BLaER1 (cell line): ENCODE data around the gene FRG2C.
"Not testable (repeated sequence)": the region's sequence is repeated elsewhere in the genome, so short reads cannot be mapped to it uniquely, and the experiment has no call there.

Experiments used
- H3K27ac ChIP-seq: shearing (Covaris generic); formaldehyde crosslinking; 2 replicates; pipeline ENCODE4 v1.8.1; 2022
- H3K27me3 ChIP-seq: shearing (Covaris generic); formaldehyde crosslinking; 2 replicates; pipeline ENCODE4 v1.8.1; 2022
- H3K36me3 ChIP-seq: shearing (Covaris generic); formaldehyde crosslinking; 2 replicates; pipeline ENCODE4 v1.8.1; 2022
- H3K4me1 ChIP-seq: shearing (Covaris generic); formaldehyde crosslinking; 2 replicates; pipeline ENCODE4 v1.8.1; 2022
- H3K4me2 ChIP-seq: shearing (Covaris generic); formaldehyde crosslinking; 2 replicates; pipeline ENCODE4 v1.8.1; 2022
- H3K4me3 ChIP-seq: shearing (Covaris generic); formaldehyde crosslinking; 2 replicates; pipeline ENCODE4 v1.8.1; 2022
- H3K9ac ChIP-seq: shearing (Covaris generic); formaldehyde crosslinking; 2 replicates; pipeline ENCODE4 v1.8.1; 2022
- H3K9me3 ChIP-seq: shearing (Covaris generic); formaldehyde crosslinking; 2 replicates; pipeline ENCODE4 v1.8.1; 2022
- H4K20me1 ChIP-seq: shearing (Covaris generic); formaldehyde crosslinking; 2 replicates; pipeline ENCODE4 v1.8.1; 2022
- Cebpa-rat ChIP-seq: shearing (Covaris generic); IDR thresholded peaks from 2 replicates; pipeline ENCODE4 v1.8.1; 2022

The FRG2C gene

DNA sequence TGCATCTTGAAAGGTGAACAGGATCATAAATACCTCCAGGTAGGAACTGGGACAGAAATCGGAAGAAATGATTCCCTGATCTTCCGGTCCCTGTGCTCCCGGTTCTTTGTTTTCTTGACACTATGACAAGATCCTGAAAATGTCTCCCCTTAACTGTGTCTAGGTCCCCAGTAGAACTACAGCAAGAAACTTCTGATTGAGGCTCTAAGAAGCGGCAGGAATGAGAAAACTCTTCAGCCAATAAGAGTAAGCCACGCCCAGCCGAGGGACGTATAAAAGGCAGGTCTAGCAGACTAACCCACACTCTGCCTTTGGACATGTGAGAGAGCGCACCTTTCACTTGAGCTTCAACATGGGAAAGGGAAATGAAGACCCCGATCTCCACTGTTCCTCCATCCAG is at the start of gene FRG2C:
Gene FRG2C, plus strand, starts transcription at position 301 of the 400 bp plus-strand sequence. Its CDS starts 52 bp downstream, at position 353.
- H4K20me1 ChIP-seq = 0 out of 2 replicates have a peak, but pooled peaks cover 10% of the 10 kb centered on the region
- H3K9me3 ChIP-seq = peaks cover 22% of the 10 kb centered on the region
- H3K27me3 ChIP-seq, H3K4me2 ChIP-seq, H3K4me1 ChIP-seq, H3K9ac ChIP-seq, H3K36me3 ChIP-seq, H3K27ac ChIP-seq, H3K4me3 ChIP-seq: not testable (repeated sequence)

DNA sequence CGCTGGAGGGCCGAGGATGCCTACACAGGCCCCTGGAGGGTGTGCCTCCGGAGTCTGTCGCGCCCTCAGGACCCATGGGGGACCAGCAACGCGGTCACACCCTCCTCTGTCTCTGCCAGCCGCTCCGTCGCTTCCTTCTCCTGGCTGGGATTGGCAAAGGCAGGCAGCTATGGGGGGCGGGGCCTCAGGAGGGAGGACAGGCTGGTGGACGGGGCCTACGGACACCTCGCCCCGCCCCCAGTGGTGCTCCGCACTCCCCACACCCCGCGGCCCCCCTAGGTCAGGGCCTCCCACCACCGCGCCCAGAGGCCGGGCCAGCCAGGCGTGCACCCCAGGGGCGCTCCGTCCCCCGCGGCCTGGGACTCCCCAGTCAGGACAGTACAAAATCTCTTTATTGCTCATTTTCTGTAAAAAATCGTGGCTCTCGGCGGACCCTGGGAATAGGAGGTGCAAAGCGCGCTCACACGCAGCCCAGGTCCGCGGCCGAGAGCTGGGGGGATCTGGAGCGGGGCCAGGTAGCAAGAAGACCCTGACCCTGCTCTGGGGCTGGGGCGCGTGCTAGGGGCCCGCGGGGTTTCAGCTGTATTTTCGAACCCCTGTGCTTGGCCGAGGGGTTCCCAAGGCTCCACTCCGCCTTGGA is 45.3 kb upstream of the FRG2C start:
- not testable (repeated sequence) for H3K4me3 ChIP-seq, H3K4me1 ChIP-seq, H4K20me1 ChIP-seq, H3K27me3 ChIP-seq, H3K9ac ChIP-seq, H3K27ac ChIP-seq, H3K36me3 ChIP-seq, H3K4me2 ChIP-seq
- peaks cover 14% of the 10 kb centered on the region for H3K9me3 ChIP-seq

DNA sequence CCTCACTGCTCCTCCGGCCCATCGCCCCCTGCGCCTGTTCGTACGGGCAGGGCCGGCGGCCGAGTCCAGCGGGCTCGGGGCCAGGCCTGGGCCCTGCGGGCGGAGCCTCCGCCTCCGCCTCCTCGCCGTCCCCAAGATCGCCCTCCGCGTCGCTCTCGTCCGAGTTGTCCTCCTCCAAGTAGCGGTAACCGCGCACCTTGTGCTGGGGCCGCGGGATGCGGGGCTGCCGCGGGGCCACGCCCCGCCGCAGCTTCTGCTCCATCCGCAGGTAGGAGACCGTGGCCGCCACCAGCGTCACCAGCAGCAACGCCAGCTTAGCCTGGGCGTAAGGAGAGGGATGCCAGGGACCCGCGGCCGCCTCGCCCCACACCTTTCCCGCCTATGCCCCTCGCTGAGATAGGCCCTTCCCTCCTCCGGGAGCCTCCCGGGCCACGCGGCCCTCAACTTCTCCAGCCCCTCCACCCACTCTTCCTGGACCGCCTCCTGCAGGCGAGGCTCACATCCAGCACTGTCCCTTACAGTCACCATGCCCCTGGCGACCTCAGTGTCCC is 44.6 kb upstream of the FRG2C start:
- not testable (repeated sequence) for H3K36me3 ChIP-seq, H4K20me1 ChIP-seq, H3K9ac ChIP-seq, H3K4me2 ChIP-seq, H3K4me1 ChIP-seq, H3K4me3 ChIP-seq, H3K27me3 ChIP-seq, H3K27ac ChIP-seq
- H3K9me3 ChIP-seq = peaks cover 14% of the 10 kb centered on the region

DNA sequence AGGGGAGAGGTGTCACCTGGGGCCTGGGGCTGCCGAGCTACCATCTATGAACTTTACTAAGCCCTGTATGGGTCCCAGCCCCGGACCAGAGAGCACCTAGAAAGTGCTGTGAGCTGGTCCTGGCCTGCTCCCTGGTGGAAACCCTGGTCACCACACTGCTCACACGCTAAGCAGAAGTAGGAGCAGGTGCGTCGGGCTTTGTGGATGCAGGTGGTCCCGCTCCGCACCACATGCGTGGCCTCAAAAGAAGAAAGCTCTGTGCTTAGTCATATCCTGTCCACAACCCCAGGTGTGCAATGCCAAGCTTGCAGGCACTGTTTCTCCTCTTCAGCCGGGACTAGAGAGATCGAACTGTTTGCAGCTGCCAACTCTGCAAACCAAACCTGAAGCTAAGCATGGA is 42.4 kb upstream of the FRG2C start:
- not testable (repeated sequence) for H3K27me3 ChIP-seq, H3K27ac ChIP-seq, H3K4me2 ChIP-seq, H3K36me3 ChIP-seq, H3K4me1 ChIP-seq, H3K9ac ChIP-seq, H3K4me3 ChIP-seq, H4K20me1 ChIP-seq
- H3K9me3 ChIP-seq = peaks cover 14% of the 10 kb centered on the region

DNA sequence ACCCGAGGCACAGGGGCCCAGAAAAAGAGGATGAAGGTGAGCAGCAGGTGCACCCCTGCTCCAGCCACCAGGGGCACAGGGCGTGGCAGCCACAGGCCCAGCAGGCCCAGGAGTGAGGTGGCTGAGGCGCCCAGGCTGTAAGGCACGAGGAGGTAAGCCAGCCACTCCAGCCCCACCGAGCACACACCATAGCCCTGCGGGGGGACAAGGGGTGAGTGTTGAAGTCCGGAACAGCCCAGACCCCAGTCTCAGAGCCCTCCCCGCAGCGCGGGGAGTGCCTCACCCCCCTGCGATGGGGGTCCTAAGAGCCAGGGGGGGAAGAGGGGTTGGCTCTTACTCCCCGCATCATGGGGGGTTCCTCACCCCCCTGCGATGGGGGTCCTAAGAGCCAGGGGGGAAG is 40.5 kb upstream of the FRG2C start:
- not testable (repeated sequence) for H3K27ac ChIP-seq, H3K4me3 ChIP-seq, H3K9ac ChIP-seq, H4K20me1 ChIP-seq, H3K36me3 ChIP-seq, H3K4me2 ChIP-seq, H3K4me1 ChIP-seq, H3K27me3 ChIP-seq
- peaks cover 13% of the 10 kb centered on the region for H3K9me3 ChIP-seq

DNA sequence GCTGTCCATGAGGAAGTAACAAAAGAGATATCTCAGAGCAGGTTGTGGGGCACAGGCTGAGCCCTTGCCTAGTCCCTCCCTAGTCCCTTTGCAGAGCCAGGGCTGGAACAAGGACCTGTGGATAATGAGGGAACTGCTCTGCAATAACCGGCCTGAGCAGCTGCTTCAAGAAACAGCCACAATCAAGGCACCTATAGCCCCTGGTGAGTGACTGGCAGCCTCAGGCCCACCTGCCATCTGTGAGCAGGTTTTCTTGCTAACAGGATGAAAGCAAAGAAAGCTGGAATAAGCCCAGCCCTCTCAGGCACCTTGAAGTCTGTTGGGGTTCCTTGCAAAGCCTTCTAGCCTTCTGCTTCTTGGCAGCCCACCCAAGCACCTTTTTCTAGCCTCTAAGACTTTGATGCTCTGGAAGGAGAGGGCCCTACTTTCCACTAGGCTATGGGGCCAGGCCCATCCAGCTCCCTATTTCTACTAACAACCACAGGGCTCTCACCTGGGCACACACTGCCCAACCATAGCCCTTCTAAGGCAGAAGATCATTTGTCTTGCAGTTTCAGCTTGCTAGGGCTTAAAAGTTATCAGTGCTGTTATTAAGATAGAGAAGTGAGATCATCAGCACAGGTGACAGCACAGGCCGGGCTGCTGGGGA is 33.1 kb upstream of the FRG2C start:
- H3K9me3 ChIP-seq, H3K4me1 ChIP-seq, H3K27ac ChIP-seq, H3K4me3 ChIP-seq, H3K27me3 ChIP-seq, H3K4me2 ChIP-seq, H3K9ac ChIP-seq, H3K36me3 ChIP-seq, H4K20me1 ChIP-seq: not testable (repeated sequence)

- no peak for TF ChIP-seq Cebpa-rat
- no peaks in the 10 kb centered on the region for H3K4me1 ChIP-seq
- no peak overlapping the region for H3K4me3 ChIP-seq
- H3K27me3 ChIP-seq = no peaks in the 10 kb centered on the region
- no peaks in the 10 kb centered on the region for H3K9me3 ChIP-seq
- H4K20me1 ChIP-seq = no peaks in the 10 kb centered on the region
- H3K36me3 ChIP-seq = no peaks in the 10 kb centered on the region
- H3K4me2 ChIP-seq = no peak overlapping the region
- no peak overlapping the region for H3K27ac ChIP-seq
- no peak overlapping the region for H3K9ac ChIP-seq
These were observed 32.6 kb upstream of the FRG2C start for GRCh38 chr3:75631541-75631940.

GRCh38 chr3:75638947-75639346 is 25.2 kb upstream of the FRG2C start:
- not testable (repeated sequence) for H3K4me1 ChIP-seq, H3K27ac ChIP-seq

DNA sequence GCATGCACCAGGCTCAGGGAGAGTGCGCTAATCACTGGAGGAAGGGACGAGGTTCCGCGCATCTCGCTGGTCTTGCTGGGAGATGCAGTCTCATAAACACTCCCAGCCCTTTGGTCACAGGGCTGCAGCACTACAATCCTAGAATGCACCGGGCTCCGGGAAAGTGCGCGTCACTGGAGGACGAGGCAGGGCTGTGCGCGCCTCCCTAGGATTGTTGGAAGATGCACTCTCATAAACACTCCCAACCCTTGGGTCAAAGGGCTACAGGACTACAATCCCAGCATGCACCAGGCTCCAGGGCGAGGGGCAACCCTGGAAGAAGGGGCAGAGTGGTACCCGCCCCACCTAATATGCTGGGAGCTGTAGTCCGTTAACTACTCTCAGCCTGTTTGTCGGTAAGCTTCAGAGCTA is 23.0 kb upstream of the FRG2C start:
- H3K9me3 ChIP-seq, H3K27ac ChIP-seq, H3K9ac ChIP-seq, H3K4me1 ChIP-seq, H3K36me3 ChIP-seq, H4K20me1 ChIP-seq, H3K4me2 ChIP-seq, H3K4me3 ChIP-seq, H3K27me3 ChIP-seq: not testable (repeated sequence)

More at GRCh38 chr3:75638947-75639346, 25.2 kb upstream of the FRG2C start:
- not testable (repeated sequence) for H3K27me3 ChIP-seq, H3K9me3 ChIP-seq, H3K4me2 ChIP-seq, H3K36me3 ChIP-seq, H4K20me1 ChIP-seq, H3K4me3 ChIP-seq, H3K9ac ChIP-seq

DNA sequence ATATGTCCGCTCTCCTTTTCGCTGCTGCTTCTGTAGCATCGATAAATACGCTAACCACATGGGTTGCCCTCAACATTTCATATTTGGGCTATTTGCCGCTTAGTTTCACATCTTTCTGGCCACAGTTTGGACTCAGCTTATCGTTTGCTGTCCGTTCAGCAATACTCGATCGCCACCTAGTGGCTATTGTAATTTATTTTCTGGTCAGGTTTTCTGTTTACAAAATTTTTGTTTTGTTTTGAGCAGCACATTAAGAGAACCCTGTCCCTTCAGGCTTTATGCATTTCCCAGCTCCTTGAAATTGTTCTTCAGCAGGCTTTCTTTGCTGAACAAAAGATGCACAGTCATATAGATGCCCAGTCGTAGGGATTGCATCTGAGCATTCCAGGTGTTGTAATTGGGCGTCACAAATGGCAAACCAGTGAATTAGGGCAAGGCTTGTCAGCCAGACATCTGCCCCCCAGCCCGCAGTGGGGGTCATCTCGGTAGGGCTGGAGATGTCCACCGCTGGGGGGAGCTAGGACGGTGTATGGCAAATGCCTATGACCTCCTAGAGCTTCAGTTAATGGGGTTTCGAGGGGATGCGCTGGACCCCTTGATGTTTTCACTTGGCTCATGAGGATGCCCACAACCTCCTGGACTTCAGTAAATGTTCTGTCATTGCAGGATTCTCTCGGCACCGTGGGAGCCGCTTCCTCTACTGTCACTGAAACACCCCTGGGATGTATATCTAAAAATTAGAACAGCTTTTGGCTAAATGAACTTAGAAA is 20.9 kb upstream of the FRG2C start:
- not testable (repeated sequence) for H3K4me1 ChIP-seq, H3K9ac ChIP-seq, H3K27me3 ChIP-seq, H4K20me1 ChIP-seq, H3K4me3 ChIP-seq, H3K9me3 ChIP-seq, H3K27ac ChIP-seq, H3K36me3 ChIP-seq
- peak overlapping the region; percentile 40; the same call in 1 of the 2 replicates for H3K4me2 ChIP-seq

- not testable (repeated sequence) for H4K20me1 ChIP-seq, H3K4me3 ChIP-seq, H3K4me1 ChIP-seq, H3K9me3 ChIP-seq, H3K27ac ChIP-seq, H3K27me3 ChIP-seq, H3K4me2 ChIP-seq, H3K36me3 ChIP-seq, H3K9ac ChIP-seq
These were observed 18.6 kb upstream of the FRG2C start for GRCh38 chr3:75645548-75645947.
